Activated T-cell treated with anti-CD3 and anti-CD28 coated beads for 48 hours (primary cell): ENCODE results near the gene LRP1B.
"Not testable (repeated sequence)": the region's sequence is repeated elsewhere in the genome, so short reads cannot be mapped to it uniquely, and the experiment has no call there.

Experiments used
- DNase-seq: peaks from one replicate; pipeline ENCODE4 v3.0.0-alpha.2; 2020; ENCODE audit warnings: low read depth

The LRP1B gene

DNA sequence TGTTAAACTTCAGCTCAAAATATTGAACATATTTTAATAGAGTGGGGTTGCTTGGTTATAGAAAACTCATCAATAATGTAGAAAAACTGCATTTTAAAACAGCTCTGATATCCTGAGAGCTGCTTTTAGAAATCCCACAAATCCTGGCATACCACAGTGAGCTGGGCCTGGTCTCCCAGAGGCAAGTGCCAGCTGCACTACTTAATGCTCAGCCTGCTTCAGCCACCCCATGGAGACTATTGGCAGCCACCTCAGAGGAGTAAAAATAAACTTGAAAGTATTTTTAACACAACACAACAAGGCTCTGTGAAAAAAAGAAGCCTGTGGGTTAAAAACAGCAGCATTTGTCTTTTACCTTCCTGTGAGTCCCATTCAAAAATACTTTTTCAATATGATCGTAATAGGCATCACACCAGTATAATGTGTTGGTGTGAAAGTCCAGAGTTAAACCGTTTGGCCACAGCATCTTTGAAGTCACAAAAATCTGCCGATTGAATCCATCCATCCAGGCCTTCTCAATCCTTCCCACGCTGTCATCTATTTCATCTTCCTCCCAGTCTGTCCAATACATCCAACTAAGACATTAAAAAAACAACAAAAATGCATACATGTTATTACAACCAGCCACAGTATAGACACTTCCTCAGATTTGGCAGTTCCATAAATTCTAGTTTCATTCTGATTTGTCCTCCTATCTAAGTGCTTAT is 1115.3 kb downstream of the LRP1B start:
- DNase-seq: no peak

DNA sequence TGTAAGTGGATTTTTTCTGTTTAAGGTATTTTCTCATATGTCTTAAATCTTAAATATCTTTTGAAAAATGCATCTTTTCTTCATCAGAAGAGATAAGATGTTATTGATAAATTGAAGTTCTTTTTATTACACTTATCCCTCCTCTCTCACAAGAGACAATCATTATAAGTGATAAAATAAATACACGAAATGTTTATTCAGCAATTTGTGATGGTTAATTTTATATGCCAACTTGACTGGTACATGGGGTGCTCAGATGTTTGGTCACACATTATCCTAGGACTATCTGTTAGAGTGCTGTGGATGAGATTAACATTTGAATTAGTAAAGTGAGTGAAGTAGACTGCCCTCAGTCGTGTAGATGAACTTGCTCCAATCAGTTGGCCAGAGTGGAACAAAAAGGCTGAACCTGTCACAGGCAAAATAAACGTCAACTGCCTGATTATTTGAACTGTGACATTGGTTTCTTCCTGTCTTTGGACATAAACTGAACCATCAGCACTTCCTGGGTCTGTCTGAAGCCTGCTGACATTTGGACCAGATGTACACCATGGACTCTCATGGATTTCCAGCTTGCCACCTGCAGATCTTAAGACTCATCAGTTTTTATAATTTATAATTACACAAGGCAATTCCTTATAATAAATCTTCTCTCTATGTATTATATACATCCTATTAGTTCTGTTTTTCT is 1126.7 kb downstream of the LRP1B start:
- DNase-seq: no peak

DNA sequence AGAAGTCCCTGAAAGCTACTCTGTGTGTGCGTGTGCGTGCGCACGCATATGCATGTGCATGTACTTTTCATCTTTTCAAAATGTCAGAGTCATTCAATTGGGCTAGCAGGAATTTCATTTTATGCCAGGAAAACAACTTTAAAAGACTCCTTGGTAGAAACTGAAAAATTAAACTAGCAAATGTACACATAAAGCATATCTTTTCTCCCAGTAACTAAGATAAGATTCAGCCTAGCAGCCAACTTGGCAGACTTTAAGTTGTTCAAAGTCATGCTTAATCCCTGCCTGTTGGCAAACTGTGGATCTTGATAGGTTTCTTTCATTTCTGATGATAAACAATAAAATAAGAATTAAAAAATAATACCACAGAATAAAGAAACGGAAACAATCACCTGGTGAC is 1129.1 kb downstream of the LRP1B start:
- DNase-seq: no peak

DNA sequence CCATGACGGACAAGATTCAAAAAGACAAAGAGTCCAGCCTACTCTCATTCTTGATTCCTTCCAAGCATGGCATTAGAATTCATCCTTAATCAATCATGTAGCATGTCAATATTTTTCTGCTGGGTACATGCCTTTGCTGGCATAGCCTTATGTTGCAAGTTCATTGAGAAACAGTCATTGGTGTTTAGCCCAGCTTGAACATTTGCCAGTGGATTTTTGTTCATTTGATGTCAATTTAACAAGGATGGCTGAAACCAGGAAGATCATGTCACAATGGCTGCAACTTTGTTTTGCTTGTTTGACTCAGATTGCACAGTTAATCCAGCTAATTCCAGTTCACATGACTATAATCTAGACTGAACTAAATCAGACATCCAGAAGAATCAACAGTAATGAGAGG is 1132.2 kb downstream of the LRP1B start:
- DNase-seq: no peak

DNA sequence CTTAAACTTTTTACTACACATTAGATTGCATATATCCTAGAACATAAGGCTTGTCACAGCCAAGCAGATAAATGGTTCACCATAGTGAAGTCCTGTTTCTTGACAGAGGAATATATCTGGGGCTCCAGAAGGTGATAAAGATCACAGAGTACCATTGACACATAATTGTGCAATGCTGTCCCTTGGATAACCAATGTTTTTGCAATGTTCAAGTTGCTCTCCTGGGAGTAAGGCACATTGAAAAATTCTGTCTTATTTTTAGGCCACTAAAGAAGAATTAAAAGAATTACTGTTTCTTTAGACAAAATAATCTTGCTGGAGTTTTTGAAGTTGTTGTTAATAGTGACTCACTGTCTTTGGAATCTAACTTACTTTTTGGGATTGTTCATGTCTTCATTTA is 1132.8 kb downstream of the LRP1B start:
- DNase-seq: no peak

DNA sequence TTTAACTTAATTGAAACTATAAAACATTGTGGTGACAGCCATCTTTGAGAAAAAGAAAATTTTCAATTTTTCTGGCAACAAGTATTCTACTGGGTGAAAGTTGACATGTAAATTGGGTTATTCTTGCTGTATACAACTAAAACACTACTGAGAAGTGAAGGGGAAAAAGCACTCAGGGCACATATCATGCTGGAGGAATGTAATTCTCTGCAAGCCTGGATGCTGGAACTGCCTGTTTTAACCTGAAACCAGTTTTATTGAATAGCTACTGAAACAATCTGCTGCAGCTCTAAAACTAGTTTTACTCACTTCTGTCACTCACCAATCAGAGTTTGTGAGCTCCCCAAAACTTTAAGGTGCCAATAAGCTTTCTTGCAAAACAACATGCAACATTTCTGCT is 1136.0 kb downstream of the LRP1B start:
- DNase-seq: no peak

DNA sequence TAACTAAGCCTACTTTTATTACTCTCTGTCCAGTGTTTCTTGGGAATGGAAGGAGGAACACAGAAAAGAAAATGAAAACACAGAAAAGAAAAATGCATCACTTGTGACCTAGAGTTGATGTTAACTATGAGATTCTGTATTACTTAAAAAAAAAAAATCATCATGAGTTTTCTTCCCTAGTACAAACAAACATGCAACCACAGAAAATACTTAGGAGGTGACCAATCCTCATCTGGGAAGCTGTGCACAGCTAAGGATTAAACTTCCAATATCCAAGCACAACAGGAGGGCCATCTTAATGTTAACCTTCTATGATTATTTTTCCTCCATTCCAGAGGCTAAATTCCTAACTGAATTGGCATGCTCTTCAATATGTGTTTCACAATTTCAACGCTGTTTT is 1140.4 kb downstream of the LRP1B start:
- no peak for DNase-seq

DNA sequence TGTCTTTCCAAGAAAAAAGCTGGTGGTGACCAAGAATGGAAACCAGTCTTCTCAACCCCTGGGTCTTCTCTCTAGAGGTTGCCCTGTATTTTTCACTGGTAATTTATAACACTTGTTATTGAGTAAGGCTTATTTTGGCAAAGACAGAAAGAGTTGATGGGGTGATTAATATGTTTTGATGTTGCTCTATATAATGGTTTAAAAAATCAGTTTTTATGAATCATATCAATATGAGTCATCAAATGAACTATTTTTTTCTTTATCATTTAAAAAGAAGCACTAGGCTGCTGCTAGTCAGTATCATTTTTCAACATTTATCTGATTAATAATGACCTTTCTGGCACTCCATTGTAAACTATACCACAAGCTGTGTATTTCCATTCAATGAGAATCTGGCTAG is 1142.2 kb downstream of the LRP1B start:
- no peak for DNase-seq

DNA sequence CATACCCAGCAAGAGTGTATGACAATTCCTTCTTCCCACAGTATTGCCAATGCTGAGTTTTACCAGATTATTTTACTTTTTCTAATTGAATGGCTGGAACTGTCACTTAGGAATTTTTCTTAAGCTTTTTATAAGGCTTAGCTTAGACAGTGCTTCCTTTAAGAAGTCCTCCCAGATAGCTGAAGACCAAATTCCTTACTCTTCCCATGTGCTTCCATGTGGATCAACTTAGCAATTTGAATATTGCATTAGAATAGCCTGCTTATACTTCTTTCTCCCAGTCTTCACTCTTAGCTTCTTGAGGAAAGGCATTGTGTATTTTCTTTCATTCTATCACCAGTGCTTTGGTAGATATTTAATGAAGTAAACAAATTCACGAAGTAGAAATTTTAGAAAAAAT is 1144.4 kb downstream of the LRP1B start:
- DNase-seq: no peak

DNA sequence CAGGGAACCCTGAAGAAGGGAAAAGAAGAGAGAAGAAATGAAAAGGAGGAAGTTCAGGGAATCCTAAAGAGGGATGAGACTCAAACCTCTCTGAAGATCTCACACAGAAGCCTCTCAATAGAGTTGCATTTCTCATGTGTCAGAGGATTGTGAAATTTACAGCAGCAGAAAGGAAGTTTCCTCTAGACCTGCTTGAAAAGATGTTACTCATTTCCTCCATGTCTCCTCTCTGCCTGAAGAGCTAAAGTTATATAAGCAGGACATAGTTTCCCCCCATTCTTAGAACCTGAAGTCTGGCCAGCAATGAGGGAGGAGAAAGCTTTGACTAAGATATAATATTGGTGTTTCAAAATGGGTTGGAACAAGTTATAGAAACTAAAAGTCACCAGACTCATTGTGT is 1155.6 kb downstream of the LRP1B start:
- DNase-seq: no peak

DNA sequence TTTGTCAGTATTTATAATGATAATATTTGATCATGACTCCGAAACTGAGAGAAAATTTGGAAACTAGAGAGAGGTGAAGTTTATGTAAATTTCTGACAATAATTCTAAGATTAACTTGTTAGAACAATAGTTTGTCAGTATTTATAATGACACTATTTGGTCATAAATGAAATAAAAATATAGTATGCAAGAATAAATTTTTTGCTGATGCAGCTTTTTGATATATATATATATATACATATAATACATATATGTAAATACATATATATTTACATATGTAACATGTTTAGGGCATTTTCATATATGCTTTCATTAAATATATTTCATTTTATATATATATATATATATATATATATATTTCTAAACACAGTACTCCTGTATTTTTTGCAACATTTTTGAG is 1158.1 kb downstream of the LRP1B start:
- DNase-seq: no peak

DNA sequence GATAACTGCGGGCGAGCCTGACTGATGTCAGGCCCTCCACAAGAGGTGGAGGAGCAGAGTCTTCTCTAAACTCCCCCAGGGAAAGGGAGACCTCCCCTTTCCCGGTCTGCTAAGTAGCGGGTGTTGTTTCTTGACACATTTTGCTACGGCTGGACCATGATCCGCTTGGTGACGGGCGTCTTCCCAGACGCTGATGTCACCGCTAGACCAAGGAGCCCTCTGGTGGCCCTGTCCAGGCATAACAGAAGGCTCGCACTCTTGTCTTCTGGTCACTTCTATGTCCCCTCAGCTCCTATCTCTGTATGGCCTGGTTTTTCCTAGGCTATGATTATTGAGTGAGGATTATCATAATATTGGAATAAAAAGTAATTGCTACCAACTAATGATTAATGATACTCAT is 1166.5 kb downstream of the LRP1B start:
- not testable (repeated sequence) for DNase-seq

DNA sequence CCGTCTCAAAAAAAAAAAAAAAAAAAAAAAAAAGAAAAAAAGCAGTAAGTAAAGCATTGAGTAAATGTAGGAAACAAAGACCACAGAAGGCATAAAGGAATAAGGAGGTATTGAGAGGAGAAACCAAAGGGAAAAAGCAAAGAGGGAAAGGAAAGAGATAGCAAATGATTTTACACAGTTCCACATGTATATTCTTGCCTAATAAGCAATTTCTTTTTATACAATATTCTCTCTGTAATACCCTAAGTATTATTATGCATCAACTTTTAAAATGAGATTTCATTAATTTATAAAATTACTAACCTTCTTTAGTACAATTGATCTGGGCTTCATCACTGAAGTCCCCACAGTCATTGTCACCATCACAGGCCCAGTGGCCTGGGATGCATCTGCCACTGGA is 1180.9 kb downstream of the LRP1B start:
- DNase-seq: no peak

DNA sequence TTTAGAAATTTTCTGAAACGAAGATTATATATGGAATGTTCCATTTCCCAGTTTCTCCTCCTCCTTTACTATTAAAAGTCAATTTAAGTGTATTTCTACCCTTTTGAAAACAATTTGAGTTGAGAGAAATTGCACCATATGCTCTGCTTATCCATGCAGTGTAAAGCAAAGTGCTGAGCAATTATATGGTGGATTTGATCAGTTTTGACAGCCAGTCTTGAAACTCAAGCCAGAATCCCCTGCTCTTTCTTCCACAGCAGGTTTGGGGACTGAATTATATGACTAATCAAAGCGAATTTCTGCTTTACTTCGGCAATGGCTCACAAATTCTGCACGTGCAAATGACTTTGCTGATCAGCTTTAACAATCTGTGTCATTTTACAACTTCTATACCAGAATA is 1183.6 kb downstream of the LRP1B start:
- no peak for DNase-seq

DNA sequence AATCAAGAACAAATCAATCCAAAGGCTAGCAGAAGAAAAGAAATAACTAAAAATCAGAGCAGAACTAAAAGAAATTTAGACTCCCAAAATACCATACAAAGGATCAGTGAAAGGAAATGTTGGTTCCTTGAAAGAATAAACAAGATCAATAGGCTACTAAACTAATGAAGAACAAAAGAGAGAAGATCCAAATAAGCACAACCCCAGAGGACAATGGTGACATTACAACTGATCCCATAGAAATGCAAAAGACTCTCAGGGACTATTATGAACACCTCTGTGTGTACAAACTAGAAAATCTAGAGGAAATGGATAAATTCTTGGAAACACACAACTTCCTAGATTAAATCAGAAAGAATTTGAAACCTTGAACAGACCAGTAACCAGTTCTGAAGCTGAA is 1186.9 kb downstream of the LRP1B start:
- no peak for DNase-seq

DNA sequence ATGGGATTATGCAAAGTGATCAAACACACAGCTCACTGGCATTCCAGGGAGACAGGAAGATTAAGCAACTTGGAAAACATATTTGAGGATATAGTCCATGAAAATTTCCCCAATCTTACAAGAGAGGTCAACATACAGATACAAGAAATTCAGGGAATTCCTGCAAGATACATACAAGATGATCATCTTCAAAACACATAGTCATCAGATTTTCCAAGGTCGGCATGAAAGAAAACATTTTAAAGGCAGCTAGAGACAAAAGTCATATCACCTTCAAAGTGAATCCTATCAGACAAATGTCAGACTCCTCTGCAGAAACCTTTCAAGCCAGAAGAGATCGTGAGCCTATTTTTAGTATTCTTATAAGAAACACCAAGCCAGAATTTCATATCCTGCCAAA is 1188.5 kb downstream of the LRP1B start:
- no peak for DNase-seq

DNA sequence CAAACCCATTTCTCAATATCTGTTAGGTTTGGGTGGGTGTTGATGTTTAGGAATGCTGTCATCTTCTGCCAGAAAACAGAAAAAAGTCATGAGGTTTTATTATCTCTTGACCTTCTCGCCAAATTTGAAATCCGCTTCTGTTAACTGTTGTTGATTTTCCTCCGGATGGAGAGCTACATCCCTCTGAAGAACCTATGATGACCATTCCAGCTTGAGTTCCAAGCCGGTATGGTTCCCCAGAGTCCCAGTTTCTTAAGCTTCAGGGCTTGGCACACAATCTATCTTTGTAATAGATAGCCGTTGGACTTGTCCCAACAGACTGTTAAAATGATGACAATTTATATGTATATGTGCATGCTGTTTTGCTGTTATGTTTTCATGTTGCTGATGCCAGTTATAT is 1201.0 kb downstream of the LRP1B start:
- DNase-seq: no peak

DNA sequence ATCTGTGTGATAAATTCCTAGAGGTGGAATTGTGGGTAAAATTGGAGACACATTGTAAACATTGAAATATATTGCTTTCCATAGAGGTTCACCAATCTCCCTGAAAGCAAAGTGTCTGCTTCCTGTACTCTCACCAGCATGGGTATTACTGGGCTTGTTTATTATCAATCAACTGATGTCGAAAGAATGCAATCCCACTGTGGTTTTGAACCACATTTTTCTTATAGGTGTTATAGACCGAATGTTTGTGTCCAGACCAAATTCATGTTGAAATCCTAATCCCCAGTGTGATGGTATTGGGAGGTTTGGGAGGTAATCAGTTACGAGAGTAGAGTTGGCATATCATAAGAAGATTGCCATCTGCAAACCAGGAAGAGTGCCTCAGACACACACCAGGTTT is 1212.4 kb downstream of the LRP1B start:
- no peak for DNase-seq

DNA sequence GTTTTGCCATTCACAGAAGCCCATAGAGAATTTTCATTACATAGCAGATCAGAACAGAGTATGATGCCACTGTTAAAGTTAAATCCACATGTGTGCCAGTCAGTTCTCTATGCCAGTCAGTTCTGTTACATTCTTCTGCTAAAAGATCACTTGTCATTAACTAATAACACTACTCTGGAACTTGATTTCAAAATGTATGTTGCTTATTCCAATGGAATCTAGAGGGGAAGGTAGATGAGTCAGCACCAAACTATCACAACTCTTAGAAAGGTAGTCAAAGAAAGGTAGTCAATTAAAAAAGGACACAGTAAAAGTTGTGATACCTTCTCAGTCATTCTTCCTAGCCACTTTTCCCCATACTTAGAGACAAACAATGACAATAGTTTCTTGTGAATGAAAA is 1214.4 kb downstream of the LRP1B start:
- DNase-seq: no peak

DNA sequence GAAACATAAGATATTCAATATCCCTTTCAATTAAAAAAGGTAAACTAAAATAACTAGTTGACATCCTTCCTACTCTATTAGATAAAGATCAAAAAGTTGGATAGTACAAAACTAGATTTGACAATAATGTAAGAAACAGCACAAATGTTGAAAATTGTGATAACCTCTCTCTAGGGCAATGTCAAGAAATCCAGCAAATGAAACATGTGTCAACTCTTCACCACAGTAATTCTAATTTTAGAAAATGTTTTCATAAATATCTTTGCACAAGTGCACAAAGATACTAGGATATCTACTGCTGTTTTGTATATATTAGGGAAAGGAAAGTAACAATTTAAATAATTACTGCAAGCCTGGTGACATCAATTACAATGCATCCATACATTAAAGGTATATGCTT is 1220.1 kb downstream of the LRP1B start:
- DNase-seq: no peak

DNA sequence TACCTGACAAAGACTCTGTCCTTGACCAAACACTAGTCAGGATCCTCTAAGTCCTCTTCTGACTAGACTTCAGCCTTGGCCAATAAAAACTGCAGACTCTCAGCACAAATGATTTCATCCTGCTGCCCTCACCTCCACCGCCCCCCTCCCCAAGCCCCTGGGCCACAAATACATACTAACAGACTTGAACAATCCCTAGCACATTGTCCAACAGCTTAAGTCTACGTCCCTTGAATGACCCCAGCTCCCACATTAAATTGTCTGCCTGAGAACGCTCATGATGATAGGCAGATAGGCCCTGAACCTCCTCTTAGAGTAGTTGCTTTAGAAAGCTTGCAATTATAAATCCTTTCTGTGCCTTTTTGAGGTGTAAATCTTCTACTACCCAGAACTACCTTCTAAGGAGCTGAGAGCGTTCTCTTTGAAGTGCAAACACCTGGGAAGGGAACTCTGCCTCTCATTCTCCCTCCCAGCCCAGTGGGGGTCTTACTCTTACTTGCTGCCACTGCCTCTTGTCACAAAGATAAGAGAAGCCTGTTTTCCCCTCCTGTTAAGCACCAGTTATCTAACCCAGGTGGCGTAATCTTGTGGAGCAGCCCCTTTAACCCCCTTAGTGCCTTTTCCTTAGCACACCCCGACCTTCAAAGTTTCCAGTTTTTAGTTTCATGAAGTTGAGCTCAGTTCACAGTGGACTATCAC is 1225.6 kb downstream of the LRP1B start:
- no peak for DNase-seq

DNA sequence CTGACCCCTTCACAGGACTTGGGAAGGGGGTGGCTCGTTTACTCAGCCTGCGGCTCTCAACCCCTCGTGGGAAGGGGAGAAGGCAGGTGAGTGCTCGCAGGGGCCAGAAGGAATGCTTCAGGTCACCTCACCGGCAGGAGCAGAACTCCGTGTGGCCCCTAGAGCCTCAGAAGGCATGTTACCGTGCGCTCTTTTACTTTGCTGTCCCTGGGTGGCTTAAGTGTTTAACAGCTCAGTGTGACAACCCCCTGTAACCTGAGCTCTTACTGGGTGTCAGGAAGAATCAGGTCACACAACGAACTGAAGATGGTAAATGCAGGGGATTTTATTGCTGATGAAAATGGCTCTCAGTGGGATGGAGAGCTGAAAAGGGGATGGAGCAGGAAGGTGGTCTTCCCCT is 1235.4 kb downstream of the LRP1B start:
- no peak for DNase-seq

DNA sequence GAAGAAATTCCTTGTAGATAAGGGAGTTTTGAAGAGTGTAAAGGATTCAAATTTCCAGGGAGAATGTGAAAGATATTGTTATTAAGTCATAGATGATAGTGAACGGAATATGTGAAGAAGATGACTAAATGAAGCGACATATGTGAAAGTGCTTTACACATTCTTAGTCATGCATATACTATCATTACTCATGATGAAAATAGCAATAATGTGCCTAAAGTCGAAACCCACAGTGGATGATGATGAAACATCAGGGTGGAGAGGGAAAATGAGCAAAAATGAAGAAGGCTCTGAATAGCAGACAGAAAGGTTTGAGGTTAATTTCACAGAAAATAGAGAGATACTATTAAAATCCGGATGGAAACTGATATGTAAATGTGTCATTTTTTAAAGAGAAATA is 1237.1 kb downstream of the LRP1B start:
- DNase-seq: no peak
